KMS-11 (cell line): Measurements from ENCODE around the gene ADAMTS2.

Source experiments
- H2AFZ ChIP-seq: fragments of 200-600 bp; sonication (generic); 2 replicates; pipeline ENCODE4 v1.6.1; 2016; ENCODE audit warnings: antibody characterized with exemption, mixed run types, low read depth
- H3K27ac ChIP-seq: fragments of 200-600 bp; sonication (generic); 2 replicates; pipeline ENCODE4 v1.6.1; 2016; ENCODE audit warnings: mild to moderate bottlenecking, mixed run types
- H3K27me3 ChIP-seq: fragments of 200-600 bp; sonication (generic); 2 replicates; pipeline ENCODE4 v1.6.1; 2017; ENCODE audit warnings: mild to moderate bottlenecking, low read depth, mixed run types, moderate library complexity; ENCODE audit not compliant: insufficient read depth
- H3K36me3 ChIP-seq: fragments of 200-600 bp; sonication (generic); 2 replicates; pipeline ENCODE4 v1.6.1; 2017; ENCODE audit warnings: mild to moderate bottlenecking, mixed run types; ENCODE audit not compliant: insufficient read depth
- H3K4me1 ChIP-seq: fragments of 200-600 bp; sonication (generic); 2 replicates; pipeline ENCODE4 v1.6.1; 2016; ENCODE audit warnings: mild to moderate bottlenecking, low read depth, mixed run types; ENCODE audit not compliant: poor library complexity, severe bottlenecking
- H3K4me2 ChIP-seq: fragments of 200-600 bp; sonication (generic); 2 replicates; pipeline ENCODE4 v1.7.0; 2016; ENCODE audit warnings: mild to moderate bottlenecking, mixed run types
- H3K4me3 ChIP-seq: fragments of 200-600 bp; sonication (generic); IDR thresholded peaks from 2 replicates; pipeline ENCODE4 v1.6.1; 2017; ENCODE audit warnings: low read depth, low read length, mixed read lengths; ENCODE audit not compliant: insufficient read depth
- H3K79me2 ChIP-seq: fragments of 200-600 bp; sonication (generic); 2 replicates; pipeline ENCODE4 v1.6.1; 2016; ENCODE audit warnings: low read depth, mixed run types; ENCODE audit not compliant: insufficient read depth
- H3K9ac ChIP-seq: fragments of 200-600 bp; sonication (generic); 2 replicates; pipeline ENCODE4 v1.6.1; 2016; ENCODE audit warnings: mild to moderate bottlenecking, mixed run types
- H4K20me1 ChIP-seq: fragments of 200-600 bp; sonication (generic); 2 replicates; pipeline ENCODE4 v1.6.1; 2016; ENCODE audit warnings: mild to moderate bottlenecking, mixed run types; ENCODE audit not compliant: insufficient read depth
- TF ChIP-seq, protein P1 (sequence below): fragments of 200-600 bp; sonication (generic); conservative IDR thresholded peaks from 2 replicates; pipeline ENCODE4 v1.6.1; 2017; ENCODE audit warnings: low read depth, mild to moderate bottlenecking, antibody characterized with exemption, low read length, moderate library complexity, mixed read lengths

The ADAMTS2 gene

DNA sequence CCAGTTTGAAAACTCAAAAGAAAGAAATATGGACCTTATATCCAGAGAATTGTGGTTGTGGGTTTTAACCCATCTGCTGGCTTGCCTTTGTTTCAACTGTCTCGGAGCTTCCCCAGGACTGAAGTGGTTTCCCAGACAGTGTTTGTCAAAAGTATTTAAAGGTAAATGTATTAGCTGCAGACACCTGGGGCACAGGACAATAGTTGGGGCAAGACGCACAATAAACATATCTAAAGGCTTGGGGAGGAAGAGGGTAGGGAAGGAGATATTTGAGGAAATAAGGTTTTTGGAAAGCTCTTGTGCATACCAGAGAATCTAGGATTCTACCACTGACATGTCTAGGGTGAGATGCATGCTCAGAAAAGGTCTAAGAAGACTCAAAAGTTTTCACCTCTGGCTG lies 99.0 kb downstream of the ADAMTS2 start:
- no peak overlapping the region for H3K4me2 ChIP-seq
- TF ChIP-seq, protein P1, sequence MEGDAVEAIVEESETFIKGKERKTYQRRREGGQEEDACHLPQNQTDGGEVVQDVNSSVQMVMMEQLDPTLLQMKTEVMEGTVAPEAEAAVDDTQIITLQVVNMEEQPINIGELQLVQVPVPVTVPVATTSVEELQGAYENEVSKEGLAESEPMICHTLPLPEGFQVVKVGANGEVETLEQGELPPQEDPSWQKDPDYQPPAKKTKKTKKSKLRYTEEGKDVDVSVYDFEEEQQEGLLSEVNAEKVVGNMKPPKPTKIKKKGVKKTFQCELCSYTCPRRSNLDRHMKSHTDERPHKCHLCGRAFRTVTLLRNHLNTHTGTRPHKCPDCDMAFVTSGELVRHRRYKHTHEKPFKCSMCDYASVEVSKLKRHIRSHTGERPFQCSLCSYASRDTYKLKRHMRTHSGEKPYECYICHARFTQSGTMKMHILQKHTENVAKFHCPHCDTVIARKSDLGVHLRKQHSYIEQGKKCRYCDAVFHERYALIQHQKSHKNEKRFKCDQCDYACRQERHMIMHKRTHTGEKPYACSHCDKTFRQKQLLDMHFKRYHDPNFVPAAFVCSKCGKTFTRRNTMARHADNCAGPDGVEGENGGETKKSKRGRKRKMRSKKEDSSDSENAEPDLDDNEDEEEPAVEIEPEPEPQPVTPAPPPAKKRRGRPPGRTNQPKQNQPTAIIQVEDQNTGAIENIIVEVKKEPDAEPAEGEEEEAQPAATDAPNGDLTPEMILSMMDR, result no peak
- no peaks in the 10 kb centered on the region for H3K36me3 ChIP-seq
- no peak overlapping the region for H3K27ac ChIP-seq
- no peak overlapping the region for H3K4me3 ChIP-seq
- H4K20me1 ChIP-seq, result no peaks in the 10 kb centered on the region
- no peak overlapping the region for H2AFZ ChIP-seq
- H3K79me2 ChIP-seq, result no peaks in the 10 kb centered on the region
- H3K27me3 ChIP-seq, result no peaks in the 10 kb centered on the region
- no peaks in the 10 kb centered on the region for H3K4me1 ChIP-seq
- no peak overlapping the region for H3K9ac ChIP-seq

DNA sequence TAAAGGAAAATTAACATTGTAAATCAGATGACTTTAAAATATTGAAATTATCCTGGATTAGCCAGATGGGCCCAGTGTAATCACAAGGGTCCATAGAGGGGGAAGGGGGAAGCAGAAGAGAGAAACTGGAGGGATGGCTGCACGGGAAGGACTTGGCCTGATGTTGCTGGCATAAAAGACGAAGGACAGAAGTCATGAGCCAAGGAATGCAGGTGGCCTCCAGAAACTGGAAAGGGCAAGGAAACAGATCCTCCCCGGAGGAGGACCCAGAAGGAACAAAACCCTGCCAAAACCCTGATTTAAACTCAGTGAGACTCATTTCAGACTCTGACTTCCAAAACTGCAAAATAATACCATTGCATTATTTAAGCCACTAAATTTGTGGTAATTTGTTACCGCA lies 100.2 kb downstream of the ADAMTS2 start:
- no peaks in the 10 kb centered on the region for H3K27me3 ChIP-seq
- no peaks in the 10 kb centered on the region for H3K36me3 ChIP-seq
- H3K4me1 ChIP-seq, result no peaks in the 10 kb centered on the region
- no peaks in the 10 kb centered on the region for H3K79me2 ChIP-seq
- no peak overlapping the region for H3K9ac ChIP-seq
- no peak overlapping the region for H2AFZ ChIP-seq
- TF ChIP-seq, protein P1, result no peak
- no peak overlapping the region for H3K27ac ChIP-seq
- H3K4me2 ChIP-seq, result no peak overlapping the region
- H4K20me1 ChIP-seq, result no peaks in the 10 kb centered on the region
- H3K4me3 ChIP-seq, result no peak overlapping the region

DNA sequence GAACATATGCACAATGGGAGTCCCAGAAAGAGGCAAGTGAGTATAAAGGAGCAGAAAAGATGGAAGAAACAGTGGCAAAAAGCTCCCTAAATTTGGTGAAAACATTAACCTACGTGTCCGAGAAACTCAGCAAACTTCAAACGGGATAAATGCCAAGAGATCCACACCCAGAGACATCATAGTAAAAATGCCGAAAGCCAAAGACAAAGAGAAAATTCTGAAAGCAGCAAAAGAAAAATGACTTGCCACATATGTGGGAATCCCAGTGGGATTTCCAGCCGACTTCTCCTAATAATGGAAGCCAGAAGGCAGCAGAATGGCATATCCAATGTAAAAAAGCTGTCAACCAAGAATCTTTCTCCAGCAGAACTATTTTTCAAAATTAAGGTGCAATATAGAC lies 101.2 kb downstream of the ADAMTS2 start:
- no peak overlapping the region for H3K4me3 ChIP-seq
- H3K27ac ChIP-seq, result no peak overlapping the region
- H3K9ac ChIP-seq, result no peak overlapping the region
- H2AFZ ChIP-seq, result no peak overlapping the region
- no peaks in the 10 kb centered on the region for H3K4me1 ChIP-seq
- no peaks in the 10 kb centered on the region for H3K27me3 ChIP-seq
- H3K4me2 ChIP-seq, result no peak overlapping the region
- TF ChIP-seq, protein P1, result no peak
- no peaks in the 10 kb centered on the region for H4K20me1 ChIP-seq
- H3K79me2 ChIP-seq, result no peaks in the 10 kb centered on the region
- H3K36me3 ChIP-seq, result no peaks in the 10 kb centered on the region

DNA sequence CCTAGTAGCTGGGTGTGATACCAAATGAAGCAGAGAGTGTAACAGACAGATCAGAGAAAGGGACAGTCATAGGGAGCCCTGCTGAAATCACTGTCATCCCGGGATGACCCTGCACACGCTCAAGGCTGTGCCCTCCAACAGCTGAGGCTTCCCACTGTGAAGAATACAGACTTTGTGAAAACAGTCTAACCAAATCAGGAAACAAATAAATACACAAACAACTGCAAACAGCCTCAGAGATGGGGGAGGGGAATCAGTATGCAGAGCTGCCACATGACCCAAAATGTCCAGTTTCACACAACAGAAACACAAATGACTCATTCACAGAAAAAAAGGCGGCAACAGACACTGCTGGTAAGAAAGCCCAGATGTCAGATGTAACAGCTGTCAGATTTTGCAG lies 101.9 kb downstream of the ADAMTS2 start:
- H4K20me1 ChIP-seq, result no peaks in the 10 kb centered on the region
- no peaks in the 10 kb centered on the region for H3K4me1 ChIP-seq
- no peak overlapping the region for H3K9ac ChIP-seq
- no peak overlapping the region for H3K4me2 ChIP-seq
- H3K36me3 ChIP-seq, result no peaks in the 10 kb centered on the region
- TF ChIP-seq, protein P1, result no peak
- no peak overlapping the region for H3K27ac ChIP-seq
- H3K4me3 ChIP-seq, result no peak overlapping the region
- no peaks in the 10 kb centered on the region for H3K27me3 ChIP-seq
- H2AFZ ChIP-seq, result no peak overlapping the region
- H3K79me2 ChIP-seq, result no peaks in the 10 kb centered on the region
